K562 (cell line): ENCODE measurements around the gene SLCO1B1. TPM values are rescaled to one million over a fixed set of nuclear protein-coding genes. Genes with fewer than 3 reads are reported as not detected.
"Not testable (repeated sequence)": the region's sequence is repeated elsewhere in the genome, so short reads cannot be mapped to it uniquely, and the experiment has no call there.

ENCODE experiments used
- ATAC-seq: fragments of 200-7000 bp; cut with Tn5 transposase; 3 replicates; pipeline ENCODE4 v1.9.1; 2020; ENCODE audit warnings: moderate library complexity
- BruUV-seq: library from RNA; stranded (reverse); fragments of 400-500 nt; replicated peaks from 2 replicates; lab custom pipeline; 2021; lab: Mats Ljungman, UMichigan
- CTCF ChIA-PET: fragments of 300-600 bp; formaldehyde crosslinking; extraction: SDS; loops from one replicate; lab custom pipeline; 2021; ENCODE audit warnings: low intra/inter-chr PET ratio; lab: Yijun Ruan, JAX
- POLR2A ChIA-PET: fragments of 300-600, 350-650 bp; sonication (Branson Sonifier 250); formaldehyde crosslinking; extraction: SDS; loops from one replicate; lab custom pipeline; 2021; ENCODE audit warnings: antibody characterized with exemption, inconsistent platforms; lab: Yijun Ruan, JAX
- DNase-seq, 4 experiments: peaks; one replicate each; pipeline versions ENCODE4 v3.0.0 to v3.0.0-alpha.2; 2011 to 2018; ENCODE audit warnings: low spot score in 3 of 4, mixed read lengths in 3 of 4; ENCODE audit errors: extremely low read depth in 1 of 4
- FAIRE-seq: peaks from 2 replicates; lab custom pipeline; 2011; peaks lifted over from hg19 to GRCh38; lab: Jason Lieb, UNC
- H2AFZ ChIP-seq: 2 replicates; pipeline ENCODE4 v1.6.0; 2011; ENCODE audit warnings: low read depth, low read length, control low read depth, inconsistent platforms
- H3K27ac ChIP-seq: fragments of 200-600 bp; 3 replicates; pipeline ENCODE4 v1.8.0; 2011; ENCODE audit warnings: low read depth, mild to moderate bottlenecking, control low read depth, inconsistent platforms, low read length, moderate library complexity, mixed read lengths; ENCODE audit errors: extremely low read depth
- H3K27me3 ChIP-seq, 2 experiments: fragments of 300-600 bp in 1 of 2; 2 replicates in 1 of 2; 3 replicates in 1 of 2; pipeline versions ENCODE4 v1.6.0 to v1.8.0; 2011; ENCODE audit warnings: inconsistent platforms in 2 of 2, low read length in 2 of 2, mild to moderate bottlenecking in 1 of 2, mixed read lengths in 1 of 2, moderate library complexity in 1 of 2; ENCODE audit not compliant: control insufficient read depth in 2 of 2, insufficient read depth in 2 of 2
- H3K36me3 ChIP-seq: fragments of 300-600 bp; 3 replicates; pipeline ENCODE4 v1.8.0; 2011; ENCODE audit warnings: mild to moderate bottlenecking, low read length, inconsistent platforms; ENCODE audit not compliant: control insufficient read depth, insufficient read depth
- H3K4me1 ChIP-seq, 2 experiments: fragments of 200-600 bp in 1 of 2; replicated peaks in 1 of 2; 2 replicates in 1 of 2; 3 replicates in 1 of 2; pipeline versions ENCODE4 v1.5.1 to v1.8.0; 2011; ENCODE audit warnings: inconsistent platforms in 2 of 2, low read length in 2 of 2, mild to moderate bottlenecking in 1 of 2, mixed read lengths in 1 of 2, moderate library complexity in 1 of 2; ENCODE audit not compliant: control insufficient read depth in 2 of 2, insufficient read depth in 2 of 2
- H3K4me2 ChIP-seq: 2 replicates; pipeline ENCODE4 v1.6.1; 2011; ENCODE audit warnings: low read length, control low read depth, inconsistent platforms, mixed read lengths; ENCODE audit not compliant: insufficient read depth
- H3K4me3 ChIP-seq: fragments of 200-600 bp; sonication (generic), shearing (Covaris generic); 2 replicates; pipeline ENCODE4 v1.5.1; 2016; ENCODE audit warnings: control low read depth, inconsistent platforms
- H3K79me2 ChIP-seq: fragments of 200-600 bp; 3 replicates; pipeline ENCODE4 v1.8.0; 2011; ENCODE audit warnings: low read length, inconsistent platforms; ENCODE audit not compliant: control insufficient read depth, insufficient read depth
- H3K9ac ChIP-seq, 2 experiments: 2 replicates each; pipeline versions ENCODE4 v1.6.0 to v1.6.1; 2011; ENCODE audit warnings: low read depth in 2 of 2, low read length in 2 of 2, control low read depth in 1 of 2, inconsistent platforms in 1 of 2, mild to moderate bottlenecking in 1 of 2, mixed read lengths in 1 of 2; ENCODE audit not compliant: insufficient read depth in 1 of 2
- H3K9me1 ChIP-seq: one replicate; pipeline ENCODE4 v1.6.0; 2011; ENCODE audit warnings: inconsistent platforms, mild to moderate bottlenecking, low read length, moderate library complexity; ENCODE audit not compliant: control insufficient read depth, insufficient read depth
- H3K9me3 ChIP-seq: replicated peaks from 2 replicates; pipeline ENCODE4 v1.5.1; 2011; ENCODE audit warnings: low read depth, low read length, inconsistent platforms; ENCODE audit not compliant: control insufficient read depth, insufficient read depth
- H4K20me1 ChIP-seq: replicated peaks from 2 replicates; pipeline ENCODE4 v1.6.1; 2011; ENCODE audit warnings: low read length, inconsistent platforms, mixed read lengths; ENCODE audit not compliant: control insufficient read depth, insufficient read depth
- CLOCK ChIP-seq: fragments of 250-450 bp; sonication (Bioruptor Pico); IDR thresholded peaks from 2 replicates; pipeline ENCODE4 v1.4.0; 2020; ENCODE audit warnings: mild to moderate bottlenecking, moderate library complexity, borderline replicate concordance
- KAT8 ChIP-seq: fragments of 450-650 bp; IDR thresholded peaks from 2 replicates; pipeline ENCODE4 v1.6.1; 2016; ENCODE audit warnings: low read depth, mild to moderate bottlenecking
- NR1H2 ChIP-seq: sonication (generic); formaldehyde crosslinking; IDR thresholded peaks from 2 replicates; pipeline ENCODE4 v1.4.0; 2020; ENCODE audit warnings: mild to moderate bottlenecking, missing genetic modification reagents
- TFAP4 ChIP-seq: sonication (generic); formaldehyde crosslinking; IDR thresholded peaks from 2 replicates; pipeline ENCODE4 v1.8.0; 2022; ENCODE audit warnings: missing genetic modification reagents, mild to moderate bottlenecking, moderate library complexity, borderline replicate concordance
- ZNF696 ChIP-seq: fragments of 250-450 bp; sonication (Bioruptor Pico); conservative IDR thresholded peaks from 2 replicates; pipeline ENCODE4 v1.4.0; 2020; ENCODE audit warnings: mild to moderate bottlenecking, moderate library complexity
- WGBS: fragments of 100-300 bp; shearing (Covaris generic); methylation state at CpG from one replicate; pipeline ENCODE4 v1.1.6; 2016; ENCODE audit warnings: low coverage, mixed read lengths; ENCODE audit not compliant: insufficient coverage; ENCODE audit errors: missing lambda C conversion rate; 5-methylcytosine and 5-hydroxymethylcytosine counted together
- in situ Hi-C: fragments of 300-500 bp; cut with MboI; formaldehyde crosslinking; loops from 4 replicates; pipeline ENCODE4 v1.15.0; 2018; ENCODE audit warnings: inconsistent platforms, mixed read lengths
- intact Hi-C: fragments of 100-400 bp; cut with micrococcal nuclease; formaldehyde crosslinking; loops from 2 replicates; pipeline ENCODE4 v1.14.2; 2022
- polyA plus RNA-seq, 8 experiments: library from polyadenylated mRNA; depleted of rRNA in 4 of 8; stranded (reverse) in 5 of 8; unstranded in 3 of 8; fragments of >200 nt; fragmentation: Nextera tagmentation in 2 of 8; fragmentation: Illumina TruSeq in 1 of 8; extraction: Ambion mirVana in 2 of 8; extraction: Trizol in 1 of 8; gene quantifications; 2 replicates each; pipeline versions ENCODE4 v1.2.1 to v1.2.3, GENCODE V29; 2011 to 2014; ENCODE audit warnings: inconsistent platforms in 1 of 8, missing spikeins in 1 of 8
- total RNA-seq, 7 experiments: library from RNA; depleted of rRNA in 6 of 7; stranded (reverse); fragments of >200 nt in 6 of 7; fragmentation: Illumina TruSeq in 2 of 7; extraction: Trizol in 2 of 7; gene quantifications; 2 replicates each; pipeline versions ENCODE4 v1.2.1 to v1.2.3, GENCODE V29; 2011 to 2021; ENCODE audit warnings: low replicate concordance in 1 of 7
- TF ChIP-seq, protein P1 (sequence below): fragments of 250-450 bp; sonication (Bioruptor Pico); IDR thresholded peaks from 2 replicates; pipeline ENCODE4 v1.4.0; 2020

SLCO1B1 gene
- total and polyA plus RNA-seq, 9 of the 15 experiments (the other 6 are each of a cell fraction or from before 2014, with no cell fraction given): 0.04 TPM; not detected in 8

DNA sequence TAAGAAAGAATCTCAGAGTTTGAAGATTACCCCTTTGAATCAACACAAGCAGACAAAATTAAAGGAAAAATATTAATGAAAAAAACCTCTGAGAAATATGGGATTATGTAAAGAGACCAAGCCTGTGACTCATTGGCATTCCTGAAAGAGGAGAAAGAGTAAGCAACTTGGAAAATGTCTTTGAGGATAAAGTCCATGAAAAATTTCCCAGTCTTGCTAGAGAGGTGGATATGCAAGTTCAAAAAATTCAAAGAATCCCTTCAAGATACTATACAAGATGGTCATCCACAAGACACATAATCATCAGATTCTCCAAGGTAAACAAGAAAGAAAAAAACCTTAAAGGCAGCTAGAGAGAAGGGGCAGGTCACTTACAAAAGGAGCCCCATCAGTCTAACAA lies 13.3 kb downstream of the SLCO1B1 start:
- no peaks in the 10 kb centered on the region for H3K36me3 ChIP-seq
- ChIA-PET POLR2A (no interaction called here), CTCF (no interaction called here)
- intact Hi-C loops: no loop called here
- no peak overlapping the region for H3K27ac ChIP-seq
- no TSS peak for BruUV-seq
- TF ChIP-seq TFAP4 (CRISPR knock-in tag): no peak
- TF ChIP-seq KAT8: no peak
- no peak for TF ChIP-seq CLOCK (CRISPR knock-in tag)
- no peak for TF ChIP-seq NR1H2
- TF ChIP-seq, protein P1, sequence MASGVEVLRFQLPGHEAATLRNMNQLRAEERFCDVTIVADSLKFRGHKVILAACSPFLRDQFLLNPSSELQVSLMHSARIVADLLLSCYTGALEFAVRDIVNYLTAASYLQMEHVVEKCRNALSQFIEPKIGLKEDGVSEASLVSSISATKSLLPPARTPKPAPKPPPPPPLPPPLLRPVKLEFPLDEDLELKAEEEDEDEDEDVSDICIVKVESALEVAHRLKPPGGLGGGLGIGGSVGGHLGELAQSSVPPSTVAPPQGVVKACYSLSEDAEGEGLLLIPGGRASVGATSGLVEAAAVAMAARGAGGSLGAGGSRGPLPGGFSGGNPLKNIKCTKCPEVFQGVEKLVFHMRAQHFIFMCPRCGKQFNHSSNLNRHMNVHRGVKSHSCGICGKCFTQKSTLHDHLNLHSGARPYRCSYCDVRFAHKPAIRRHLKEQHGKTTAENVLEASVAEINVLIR (CRISPR knock-in tag): no peak
- TF ChIP-seq ZNF696 (CRISPR knock-in tag): no peak
- no peak overlapping the region for H3K4me2 ChIP-seq
- no peaks in the 10 kb centered on the region; the same call in 1 of the 2 replicates for H3K9me3 ChIP-seq
- H3K79me2 ChIP-seq: no peaks in the 10 kb centered on the region
- H3K4me3 ChIP-seq: no peak overlapping the region
- no peak overlapping the region for H3K9ac ChIP-seq
- DNase-seq (no peak), FAIRE-seq (no peak), ATAC-seq (no peak)
- no peak overlapping the region for H2AFZ ChIP-seq
- no peaks in the 10 kb centered on the region for H3K9me1 ChIP-seq
- no peaks in the 10 kb centered on the region for H3K27me3 ChIP-seq
- no peaks in the 10 kb centered on the region for H4K20me1 ChIP-seq
- no peaks in the 10 kb centered on the region for H3K4me1 ChIP-seq
- in situ Hi-C loops: no loop called here

GRCh38 chr12:21149861-21150260 lies 18.9 kb downstream of the SLCO1B1 start:
- H3K4me3 ChIP-seq, H2AFZ ChIP-seq, FAIRE-seq, H3K79me2 ChIP-seq, POLR2A ChIA-PET, ATAC-seq, H3K27me3 ChIP-seq, DNase-seq, H3K4me2 ChIP-seq, intact Hi-C loops, H3K9me1 ChIP-seq, in situ Hi-C loops, H3K27ac ChIP-seq, H3K9ac ChIP-seq, H3K36me3 ChIP-seq, BruUV-seq, CTCF ChIA-PET, H3K4me1 ChIP-seq, H3K9me3 ChIP-seq, H4K20me1 ChIP-seq: not testable (repeated sequence)
- no CpG with 5 or more reads among the region's 5 CpGs for WGBS
